Cardiac fibroblast (primary cell): ENCODE results near the gene CFAP157.
A peak's percentile ranks its signal among the peaks of the same experiment; 100 is the strongest.

Experiments used
- DNase-seq, 2 donors: peaks; one replicate each; pipeline versions ENCODE4 v3.0.0 to v3.0.0-alpha.2; 2010; ENCODE audit warnings: low read depth in 2 of 2
- H3K4me3 ChIP-seq, 2 donors: replicated peaks in 1 of 2; 1 replicate in 1 of 2; 2 replicates in 1 of 2; pipeline ENCODE4 v1.5.1; 2011; ENCODE audit warnings: low read depth in 2 of 2, low read length in 2 of 2, mild to moderate bottlenecking in 2 of 2, moderate library complexity in 1 of 2
- CTCF ChIP-seq: IDR thresholded peaks from one replicate; pipeline ENCODE4 v1.5.1; 2011; ENCODE audit warnings: low read depth, mild to moderate bottlenecking, low read length, inconsistent platforms

CFAP157 gene

GRCh38 chr9:127682351-127683136 lies 24.2 kb upstream of the CFAP157 start:
- DNase-seq: no peak
- TF ChIP-seq CTCF: no peak
- no peak overlapping the region for H3K4me3 ChIP-seq

DNA sequence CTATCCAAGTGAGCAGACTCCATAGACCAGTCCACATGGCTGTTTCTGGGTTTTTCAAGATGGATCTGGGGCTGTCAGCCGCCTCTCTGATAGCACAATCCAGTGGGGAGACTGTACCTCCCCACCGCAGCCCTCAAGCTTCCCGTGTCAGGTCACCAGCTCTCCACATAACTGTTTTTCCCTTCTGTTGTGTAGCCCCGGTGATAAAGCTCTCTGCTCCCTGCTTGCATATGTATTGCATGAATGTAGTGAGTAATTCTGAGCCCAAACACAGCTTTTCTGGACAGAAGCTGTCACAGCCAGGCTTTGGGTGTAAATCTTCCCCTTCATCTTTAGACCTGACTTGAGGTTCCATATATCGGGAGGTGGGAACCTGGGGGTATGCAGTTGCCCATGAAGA lies 23.1 kb upstream of the CFAP157 start:
- DNase-seq: peak in 1 of 2 donors; percentile 41
- no peak for TF ChIP-seq CTCF
- H3K4me3 ChIP-seq: no peak overlapping the region

- no peak for TF ChIP-seq CTCF
- peak in 1 of 2 donors; percentile 42 for DNase-seq
- H3K4me3 ChIP-seq: no peak overlapping the region
Observed at GRCh38 chr9:127684576-127684975, 22.2 kb upstream of the CFAP157 start.

GRCh38 chr9:127686461-127687393 lies 20.1 kb upstream of the CFAP157 start:
- no peak for TF ChIP-seq CTCF
- no peak for DNase-seq
- H3K4me3 ChIP-seq: no peak overlapping the region

- H3K4me3 ChIP-seq: no peak overlapping the region
- no peak for TF ChIP-seq CTCF
- DNase-seq: no peak
Observed at GRCh38 chr9:127689329-127690000, 17.3 kb upstream of the CFAP157 start.

- no peak for TF ChIP-seq CTCF
- H3K4me3 ChIP-seq: no peak overlapping the region
- no peak for DNase-seq
Observed at GRCh38 chr9:127690735-127691134, 16.1 kb upstream of the CFAP157 start.
